Neuron (in vitro differentiated cells): Measurements from ENCODE around the gene CRB1.

Experiments
- H2AFZ ChIP-seq: one replicate; pipeline ENCODE4 v1.6.1; 2013; ENCODE audit warnings: low read depth, mild to moderate bottlenecking, inconsistent platforms, low read length, moderate library complexity
- H3K27me3 ChIP-seq: one replicate; pipeline ENCODE4 v1.6.1; 2013; ENCODE audit warnings: low read length; ENCODE audit not compliant: insufficient read depth
- H3K36me3 ChIP-seq: one replicate; pipeline ENCODE4 v1.6.1; 2013; ENCODE audit warnings: low read length; ENCODE audit not compliant: insufficient read depth
- H3K4me1 ChIP-seq: one replicate; pipeline ENCODE4 v1.6.1; 2013; ENCODE audit warnings: low read length; ENCODE audit not compliant: insufficient read depth
- H3K4me3 ChIP-seq: 2 replicates; pipeline ENCODE4 v1.5.1; 2013; ENCODE audit warnings: mild to moderate bottlenecking, low read length, moderate library complexity
- H3K9me3 ChIP-seq: one replicate; pipeline ENCODE4 v1.6.1; 2013; ENCODE audit warnings: low read length

CRB1 gene

GRCh38 chr1:197366996-197367395 is 98.9 kb downstream of the CRB1 start:
- no peaks in the 10 kb centered on the region for H3K27me3 ChIP-seq
- no peak overlapping the region for H3K4me3 ChIP-seq
- no peaks in the 10 kb centered on the region for H3K36me3 ChIP-seq

GRCh38 chr1:197367627-197368026 is 99.6 kb downstream of the CRB1 start:
- no peak overlapping the region for H2AFZ ChIP-seq
- no peak overlapping the region for H3K4me3 ChIP-seq
- no peaks in the 10 kb centered on the region for H3K27me3 ChIP-seq
- H3K4me1 ChIP-seq, result peaks cover 5% of the 10 kb centered on the region
- no peaks in the 10 kb centered on the region for H3K9me3 ChIP-seq
- H3K36me3 ChIP-seq, result no peaks in the 10 kb centered on the region

More at GRCh38 chr1:197366996-197367395, 98.9 kb downstream of the CRB1 start:
- Histone ChIP-seq H3K9me3 (no peaks in the 10 kb centered on the region), H2AFZ (no peak overlapping the region), H3K4me1 (peaks cover 5% of the 10 kb centered on the region)

- H3K4me3 ChIP-seq, result no peak overlapping the region
- no peaks in the 10 kb centered on the region for H3K36me3 ChIP-seq
- peaks cover 5% of the 10 kb centered on the region for H3K4me1 ChIP-seq
- no peaks in the 10 kb centered on the region for H3K27me3 ChIP-seq
- H2AFZ ChIP-seq, result no peak overlapping the region
- no peaks in the 10 kb centered on the region for H3K9me3 ChIP-seq
Observed at GRCh38 chr1:197374428-197374827, 106.4 kb downstream of the CRB1 start.

- no peaks in the 10 kb centered on the region for H3K9me3 ChIP-seq
- H3K27me3 ChIP-seq, result no peaks in the 10 kb centered on the region
- H3K36me3 ChIP-seq, result no peaks in the 10 kb centered on the region
- no peak overlapping the region for H3K4me3 ChIP-seq
- H2AFZ ChIP-seq, result no peak overlapping the region
- no peaks in the 10 kb centered on the region for H3K4me1 ChIP-seq
Observed at GRCh38 chr1:197384471-197384870, 116.4 kb downstream of the CRB1 start.

GRCh38 chr1:197388801-197389200 is 120.7 kb downstream of the CRB1 start:
- H2AFZ ChIP-seq, result no peak overlapping the region
- H3K27me3 ChIP-seq, result no peaks in the 10 kb centered on the region
- no peaks in the 10 kb centered on the region for H3K9me3 ChIP-seq
- H3K4me1 ChIP-seq, result peaks cover 4% of the 10 kb centered on the region
- H3K36me3 ChIP-seq, result no peaks in the 10 kb centered on the region
- H3K4me3 ChIP-seq, result no peak overlapping the region

GRCh38 chr1:197390856-197391255 is 122.8 kb downstream of the CRB1 start:
- no peaks in the 10 kb centered on the region for H3K27me3 ChIP-seq

GRCh38 chr1:197391303-197392226 is 123.5 kb downstream of the CRB1 start:
- Histone ChIP-seq H3K4me1 (peaks cover 4% of the 10 kb centered on the region), H3K9me3 (no peaks in the 10 kb centered on the region), H2AFZ (no peak overlapping the region), H3K4me3 (no peak overlapping the region), H3K36me3 (no peaks in the 10 kb centered on the region), H3K27me3 (no peaks in the 10 kb centered on the region)

More at GRCh38 chr1:197390856-197391255, 122.8 kb downstream of the CRB1 start:
- Histone ChIP-seq H3K9me3 (no peaks in the 10 kb centered on the region), H3K4me3 (no peak overlapping the region), H3K36me3 (no peaks in the 10 kb centered on the region), H3K4me1 (peaks cover 4% of the 10 kb centered on the region), H2AFZ (no peak overlapping the region)

GRCh38 chr1:197392541-197392940 is 124.5 kb downstream of the CRB1 start:
- H3K27me3 ChIP-seq, result no peaks in the 10 kb centered on the region
- H2AFZ ChIP-seq, result no peak overlapping the region
- no peaks in the 10 kb centered on the region for H3K36me3 ChIP-seq
- no peak overlapping the region for H3K4me3 ChIP-seq
- peaks cover 4% of the 10 kb centered on the region for H3K4me1 ChIP-seq
- no peaks in the 10 kb centered on the region for H3K9me3 ChIP-seq

- Histone ChIP-seq H3K36me3 (no peaks in the 10 kb centered on the region), H3K4me1 (peaks cover 4% of the 10 kb centered on the region), H3K27me3 (no peaks in the 10 kb centered on the region), H3K4me3 (no peak overlapping the region), H2AFZ (no peak overlapping the region), H3K9me3 (no peaks in the 10 kb centered on the region)
Observed at GRCh38 chr1:197393105-197393504, 125.1 kb downstream of the CRB1 start.

- H3K9me3 ChIP-seq, result no peaks in the 10 kb centered on the region
- no peak overlapping the region for H2AFZ ChIP-seq
- peaks cover 4% of the 10 kb centered on the region for H3K4me1 ChIP-seq
- H3K4me3 ChIP-seq, result no peak overlapping the region
- no peaks in the 10 kb centered on the region for H3K27me3 ChIP-seq
- H3K36me3 ChIP-seq, result no peaks in the 10 kb centered on the region
Observed at GRCh38 chr1:197393772-197394171, 125.7 kb downstream of the CRB1 start.

- Histone ChIP-seq H3K4me3 (no peak overlapping the region), H3K36me3 (no peaks in the 10 kb centered on the region), H3K4me1 (peaks cover 4% of the 10 kb centered on the region), H2AFZ (no peak overlapping the region), H3K9me3 (no peaks in the 10 kb centered on the region), H3K27me3 (no peaks in the 10 kb centered on the region)
Observed at GRCh38 chr1:197394831-197395608, 127.0 kb downstream of the CRB1 start.

- Histone ChIP-seq H3K9me3 (no peaks in the 10 kb centered on the region), H3K27me3 (no peaks in the 10 kb centered on the region), H3K4me3 (no peak overlapping the region), H3K36me3 (no peaks in the 10 kb centered on the region), H2AFZ (no peak overlapping the region), H3K4me1 (no peaks in the 10 kb centered on the region)
Observed at GRCh38 chr1:197397895-197398294, 129.8 kb downstream of the CRB1 start.
